GM21381 (cell line): ENCODE measurements around the gene ZKSCAN8.
A peak's percentile ranks its signal among the peaks of the same experiment; 100 is the strongest.
"Not testable (repeated sequence)": the region's sequence is repeated elsewhere in the genome, so short reads cannot be mapped to it uniquely, and the experiment has no call there.

ENCODE experiments used
- ATAC-seq: cut with Tn5 transposase; IDR thresholded peaks from one replicate; pipeline ENCODE4 v1.9.1; 2021; ENCODE audit warnings: mild to moderate bottlenecking, moderate library complexity; ENCODE audit not compliant: unreplicated experiment

ZKSCAN8 gene

GRCh38 chr6:28141500-28142329 is at the start of gene ZKSCAN8:
ZKSCAN8 (plus strand) TSS chr6:28141883; CDS start chr6:28148408, 6,525 bp downstream.
- peak; percentile 75 for ATAC-seq

GRCh38 chr6:28102222-28102621 is 39.5 kb upstream of the ZKSCAN8 start:
- not testable (repeated sequence) for ATAC-seq

- ATAC-seq, result not testable (repeated sequence)
Measured at GRCh38 chr6:28102699-28103098, 39.0 kb upstream of the ZKSCAN8 start.

- peak; percentile 98 for ATAC-seq
Measured at GRCh38 chr6:28104392-28105244, 37.1 kb upstream of the ZKSCAN8 start.

DNA sequence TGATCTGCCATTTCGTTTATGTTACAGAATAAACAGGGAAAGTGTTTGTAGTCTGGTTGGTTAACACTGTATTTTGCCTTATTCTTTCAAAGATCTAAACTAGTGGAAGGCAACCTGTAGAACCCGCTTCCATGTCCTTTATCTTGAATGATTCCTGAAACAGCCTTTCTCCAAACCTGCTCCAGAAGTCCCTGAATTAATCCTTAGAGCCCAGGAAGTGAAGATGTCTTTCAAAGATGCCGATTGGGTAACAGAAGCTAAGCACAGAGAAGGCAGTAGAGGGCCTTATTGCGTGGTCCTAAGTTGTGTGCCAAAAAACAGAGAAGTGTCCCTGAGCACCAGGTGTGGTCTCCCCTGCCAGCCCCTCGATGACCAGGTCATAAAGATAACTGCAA is 36.4 kb upstream of the ZKSCAN8 start:
- ATAC-seq, result no peak

DNA sequence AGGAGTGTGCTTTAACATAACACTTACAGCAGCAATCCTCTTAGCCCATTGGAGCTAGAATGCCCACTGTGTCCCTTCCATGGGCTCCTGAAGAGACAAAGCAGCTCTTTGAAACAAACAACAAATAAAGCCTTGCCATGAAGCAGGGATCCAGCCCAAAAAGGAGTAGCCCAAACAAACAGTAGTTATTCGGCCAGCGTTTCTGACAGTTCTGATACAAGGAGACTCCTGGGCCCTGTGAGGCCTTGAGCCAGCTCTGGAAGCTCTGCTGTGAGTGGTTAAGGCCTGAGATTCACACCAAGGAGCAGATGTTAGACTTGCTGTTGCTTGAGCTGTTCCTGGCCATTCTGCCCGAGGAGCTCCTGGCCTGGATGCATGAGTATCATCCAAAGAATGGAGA is 34.2 kb upstream of the ZKSCAN8 start:
- no peak for ATAC-seq

GRCh38 chr6:28111964-28112363 is 29.7 kb upstream of the ZKSCAN8 start:
- ATAC-seq, result no peak

- ATAC-seq, result no peak
Measured at GRCh38 chr6:28115799-28116198, 25.9 kb upstream of the ZKSCAN8 start.

GRCh38 chr6:28117386-28118050 is 24.2 kb upstream of the ZKSCAN8 start:
- no peak for ATAC-seq

DNA sequence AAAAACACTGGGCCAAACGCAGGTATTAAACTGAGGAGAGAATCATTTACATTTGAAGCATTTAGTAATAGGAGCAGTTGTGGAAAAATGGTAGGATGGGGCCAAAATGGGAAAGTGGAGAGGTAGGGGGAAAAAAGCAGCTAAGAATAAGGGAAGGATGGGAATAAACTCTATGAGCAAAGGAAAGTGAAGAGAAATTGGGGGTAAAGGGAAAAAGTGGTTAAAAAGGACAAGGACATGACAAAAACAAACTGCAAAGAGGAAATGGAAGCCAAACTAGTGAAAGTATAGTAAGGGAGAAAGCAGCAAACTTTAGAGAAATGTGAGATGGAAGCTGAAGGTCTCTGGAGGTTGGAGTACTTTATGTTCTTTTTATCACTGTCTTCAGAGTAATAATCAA is 23.5 kb upstream of the ZKSCAN8 start:
- ATAC-seq, result no peak

DNA sequence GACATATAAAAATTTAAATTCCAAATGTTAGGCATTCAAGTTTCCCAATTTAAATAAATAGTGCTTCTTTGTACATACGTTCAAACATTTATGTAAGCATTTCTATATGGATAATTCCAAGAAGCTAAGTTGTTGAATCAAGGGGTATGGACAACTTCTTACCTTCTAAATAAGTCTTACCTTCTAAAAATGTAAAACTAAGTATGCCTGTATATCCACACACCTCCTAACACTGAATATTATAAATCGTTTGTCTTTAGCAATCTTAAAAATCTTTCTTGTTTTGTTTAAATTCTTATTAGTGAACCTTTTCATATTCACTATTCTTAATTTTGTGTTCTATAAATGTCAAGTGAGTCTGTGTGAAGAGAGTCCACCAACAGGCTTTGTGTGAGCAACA is 19.8 kb upstream of the ZKSCAN8 start:
- ATAC-seq, result no peak

DNA sequence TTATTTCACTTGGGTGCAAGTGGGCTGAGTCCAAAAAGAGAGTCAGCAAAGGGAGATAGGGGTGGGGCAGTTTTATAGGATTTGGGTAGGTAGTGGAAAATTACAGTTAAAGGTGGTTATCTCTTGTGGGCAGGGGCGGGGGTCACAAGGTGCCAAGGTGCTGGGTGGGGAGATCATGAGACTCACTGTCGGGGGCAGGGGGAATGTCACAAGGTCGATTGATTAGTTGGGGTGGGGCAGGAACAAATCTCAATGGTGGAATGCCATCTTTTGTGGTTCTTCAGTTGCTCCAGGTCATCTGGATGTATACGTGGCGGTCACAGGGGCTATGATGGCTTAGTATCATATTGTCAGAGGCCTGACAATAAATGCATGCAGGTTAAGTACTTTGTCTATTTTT is 19.4 kb upstream of the ZKSCAN8 start:
- not testable (repeated sequence) for ATAC-seq

GRCh38 chr6:28124350-28124970 is 17.2 kb upstream of the ZKSCAN8 start, which contains the start of gene ZSCAN16:
ZSCAN16 (plus strand) TSS chr6:28124609; CDS start chr6:28125444, 835 bp downstream.
- ATAC-seq, result peak; percentile 98

DNA sequence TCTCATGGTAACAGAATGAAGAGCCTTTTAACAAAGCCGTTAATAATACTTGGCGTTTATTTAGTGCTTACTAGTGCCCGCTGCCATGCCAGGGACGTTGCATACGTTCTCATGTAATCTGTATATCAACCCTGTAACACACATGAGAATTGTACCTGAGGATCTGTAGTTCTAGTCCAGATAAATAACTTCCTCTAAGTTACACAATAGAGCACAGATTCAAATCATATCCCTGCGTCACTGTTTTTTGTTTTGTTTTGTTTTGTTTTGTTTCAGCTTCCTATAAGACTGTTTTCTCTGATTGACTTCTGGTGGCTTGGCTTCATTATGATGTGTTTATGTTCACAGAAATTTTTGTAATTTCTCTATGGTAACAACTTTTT is 16.7 kb upstream of the ZKSCAN8 start:
- no peak for ATAC-seq

GRCh38 chr6:28125401-28125800 is 16.3 kb upstream of the ZKSCAN8 start:
- no peak for ATAC-seq

DNA sequence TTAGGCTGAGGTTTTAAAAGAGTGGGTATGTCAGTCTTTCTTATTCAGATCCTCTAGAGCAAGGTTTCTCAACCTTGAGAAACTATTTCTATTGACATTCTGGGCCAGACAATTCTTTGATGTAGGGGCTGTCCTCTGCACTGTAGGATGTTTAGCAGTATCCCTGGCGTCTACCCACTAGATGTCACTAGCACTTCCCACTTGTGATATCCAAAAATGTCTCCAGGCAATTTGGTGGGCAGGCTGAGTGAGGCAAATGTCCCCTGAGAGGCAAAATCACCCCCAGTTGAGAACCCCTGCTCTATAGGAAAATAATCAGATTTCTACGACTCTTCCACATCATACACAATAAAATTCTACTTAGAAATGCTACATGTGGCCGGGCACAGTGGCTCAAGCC is 7.7 kb upstream of the ZKSCAN8 start:
- ATAC-seq, result no peak

- ATAC-seq, result no peak
Measured at GRCh38 chr6:28134716-28135115, 7.0 kb upstream of the ZKSCAN8 start.

GRCh38 chr6:28135393-28135792 is 6.3 kb upstream of the ZKSCAN8 start:
- ATAC-seq, result no peak

DNA sequence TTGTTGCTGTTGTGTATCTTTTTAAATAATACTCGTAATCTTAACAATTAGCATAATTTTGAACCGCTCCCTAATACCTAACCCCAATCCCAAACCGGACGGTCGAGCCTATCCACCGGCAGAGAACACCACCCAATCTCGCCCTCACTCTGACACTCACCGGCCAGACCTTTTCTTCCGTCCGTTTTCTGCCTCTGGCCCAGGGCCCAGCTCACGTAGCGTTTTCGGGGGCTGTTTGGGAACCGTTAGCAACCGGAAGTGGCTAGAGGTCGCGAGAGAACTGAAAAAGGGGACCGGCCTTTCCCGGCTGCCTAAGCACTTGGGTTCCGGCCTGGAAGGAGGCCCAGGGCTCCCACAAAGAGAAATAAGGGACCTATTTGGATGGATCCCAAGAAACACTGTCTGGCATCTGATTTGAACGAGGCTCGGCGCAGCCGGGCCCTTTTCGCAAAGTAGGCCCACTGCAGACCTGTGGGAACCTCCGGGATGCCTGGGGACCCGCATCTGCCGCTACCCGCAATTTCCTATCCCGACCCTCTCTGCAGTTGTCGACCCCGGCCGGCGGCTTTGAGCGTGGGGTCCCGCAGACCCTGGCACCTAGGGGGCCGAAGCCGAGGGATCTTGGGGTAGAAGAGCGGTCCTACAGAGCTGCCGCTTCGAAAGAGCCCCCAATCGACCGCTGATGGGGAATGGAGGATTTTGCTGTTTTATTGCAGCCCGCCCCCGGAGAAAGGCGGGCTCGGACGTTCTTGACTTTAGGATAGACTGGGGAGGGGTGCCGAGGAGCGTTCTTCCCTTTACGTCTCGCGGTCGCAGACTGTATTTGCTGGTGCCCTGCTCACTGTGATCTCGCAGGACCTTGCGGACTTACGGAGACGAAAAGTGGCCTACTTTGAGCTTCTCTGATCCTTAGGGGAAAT is 4.8 kb upstream of the ZKSCAN8 start:
- ATAC-seq, result peak; percentile 60

- no peak for ATAC-seq
Measured at GRCh38 chr6:28137505-28137981, 4.1 kb upstream of the ZKSCAN8 start.
